GM19025 (cell line): ENCODE measurements around the gene MMP14.
"Not testable (repeated sequence)": the region's sequence is repeated elsewhere in the genome, so short reads cannot be mapped to it uniquely, and the experiment has no call there.

ENCODE experiments used
- ATAC-seq: cut with Tn5 transposase; IDR thresholded peaks from one replicate; pipeline ENCODE4 v1.9.1; 2021; ENCODE audit warnings: mild to moderate bottlenecking, low read depth, moderate library complexity; ENCODE audit not compliant: unreplicated experiment

Gene MMP14

GRCh38 chr14:22854296-22854695, 17.9 kb downstream of the MMP14 start:
- not testable (repeated sequence) for ATAC-seq

GRCh38 chr14:22854963-22855724, 18.8 kb downstream of the MMP14 start:
- ATAC-seq, result no peak

GRCh38 chr14:22856428-22856827, 20.0 kb downstream of the MMP14 start:
- no peak for ATAC-seq

DNA sequence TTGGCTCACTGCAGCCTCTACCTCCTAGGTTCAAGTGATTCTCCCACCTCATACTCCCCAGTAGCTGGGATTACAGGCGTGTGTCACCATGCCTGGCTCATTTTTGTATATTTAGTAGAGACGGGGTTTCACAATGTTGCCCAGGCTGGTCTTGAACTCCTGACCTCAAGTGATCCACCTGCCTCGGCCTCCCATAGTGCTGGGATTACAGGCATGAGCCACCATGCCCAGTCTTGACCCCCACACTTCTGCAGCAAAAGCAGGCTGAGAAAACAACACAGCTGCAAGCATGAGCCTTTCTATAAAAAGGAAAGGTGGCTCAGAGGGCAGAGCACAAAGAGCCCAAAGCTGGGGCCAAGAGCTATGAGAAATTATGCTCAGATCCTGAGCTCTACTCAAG, 24.0 kb downstream of the MMP14 start:
- not testable (repeated sequence) for ATAC-seq

DNA sequence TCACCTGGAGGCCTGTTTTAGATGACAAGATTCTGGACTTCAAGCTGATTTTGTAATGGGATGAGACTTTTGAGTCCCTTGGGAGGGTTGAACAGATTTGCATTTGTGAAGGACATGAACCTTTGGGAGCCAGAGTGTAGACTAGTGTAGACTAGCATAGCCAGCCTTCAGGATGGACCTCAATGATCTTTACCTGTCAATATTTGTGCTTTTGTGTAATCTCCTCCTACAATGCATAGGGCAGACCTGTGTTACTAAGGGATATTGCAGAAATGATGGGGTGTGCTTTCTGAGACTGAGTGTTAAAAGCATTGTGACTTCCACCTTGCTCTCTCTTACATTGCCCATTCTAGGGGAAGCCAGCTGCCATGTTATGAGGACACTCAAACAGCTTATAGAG, 25.3 kb downstream of the MMP14 start:
- ATAC-seq, result no peak

- ATAC-seq, result no peak
These were observed 28.6 kb downstream of the MMP14 start for GRCh38 chr14:22864979-22865378.

GRCh38 chr14:22865424-22866405, 29.3 kb downstream of the MMP14 start:
- ATAC-seq, result no peak

- no peak for ATAC-seq
These were observed 30.5 kb downstream of the MMP14 start for GRCh38 chr14:22866874-22867273.

GRCh38 chr14:22870811-22871223, 34.4 kb downstream of the MMP14 start:
- peak; percentile 27 for ATAC-seq

GRCh38 chr14:22871224-22872032, 35.0 kb downstream of the MMP14 start, which contains the start of gene LRP10:
LRP10 (plus strand) TSS chr14:22871740; CDS start chr14:22872304, 564 bp downstream.
- ATAC-seq, result peak; percentile 83

DNA sequence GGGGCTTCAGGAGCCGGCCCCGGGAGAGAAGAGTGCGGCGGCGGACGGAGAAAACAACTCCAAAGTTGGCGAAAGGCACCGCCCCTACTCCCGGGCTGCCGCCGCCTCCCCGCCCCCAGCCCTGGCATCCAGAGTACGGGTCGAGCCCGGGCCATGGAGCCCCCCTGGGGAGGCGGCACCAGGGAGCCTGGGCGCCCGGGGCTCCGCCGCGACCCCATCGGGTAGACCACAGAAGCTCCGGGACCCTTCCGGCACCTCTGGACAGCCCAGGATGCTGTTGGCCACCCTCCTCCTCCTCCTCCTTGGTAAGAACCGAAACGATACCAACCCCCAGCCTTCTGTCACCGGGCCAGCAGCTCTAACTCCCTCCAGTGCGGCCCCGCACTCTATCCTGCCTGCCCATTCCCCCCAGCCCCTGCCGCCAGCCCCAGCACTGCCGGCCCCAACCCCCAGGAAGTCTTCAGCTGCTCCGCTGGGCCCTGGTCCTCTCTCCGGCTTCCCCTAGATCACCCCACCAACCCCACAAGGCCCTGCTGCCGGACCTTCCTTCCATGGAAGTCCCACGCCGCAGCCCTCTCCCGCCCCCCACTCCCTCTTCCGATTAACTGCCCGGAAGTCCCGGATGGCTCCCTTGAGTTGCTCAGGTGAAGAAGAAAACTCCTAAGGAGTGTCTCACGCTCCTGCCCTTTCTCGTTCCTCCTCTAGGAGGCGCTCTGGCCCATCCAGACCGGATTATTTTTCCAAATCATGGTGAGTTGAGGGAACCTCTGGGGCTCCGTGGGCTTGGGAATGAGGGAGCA, 35.8 kb downstream of the MMP14 start:
- ATAC-seq, result peak; percentile 9

DNA sequence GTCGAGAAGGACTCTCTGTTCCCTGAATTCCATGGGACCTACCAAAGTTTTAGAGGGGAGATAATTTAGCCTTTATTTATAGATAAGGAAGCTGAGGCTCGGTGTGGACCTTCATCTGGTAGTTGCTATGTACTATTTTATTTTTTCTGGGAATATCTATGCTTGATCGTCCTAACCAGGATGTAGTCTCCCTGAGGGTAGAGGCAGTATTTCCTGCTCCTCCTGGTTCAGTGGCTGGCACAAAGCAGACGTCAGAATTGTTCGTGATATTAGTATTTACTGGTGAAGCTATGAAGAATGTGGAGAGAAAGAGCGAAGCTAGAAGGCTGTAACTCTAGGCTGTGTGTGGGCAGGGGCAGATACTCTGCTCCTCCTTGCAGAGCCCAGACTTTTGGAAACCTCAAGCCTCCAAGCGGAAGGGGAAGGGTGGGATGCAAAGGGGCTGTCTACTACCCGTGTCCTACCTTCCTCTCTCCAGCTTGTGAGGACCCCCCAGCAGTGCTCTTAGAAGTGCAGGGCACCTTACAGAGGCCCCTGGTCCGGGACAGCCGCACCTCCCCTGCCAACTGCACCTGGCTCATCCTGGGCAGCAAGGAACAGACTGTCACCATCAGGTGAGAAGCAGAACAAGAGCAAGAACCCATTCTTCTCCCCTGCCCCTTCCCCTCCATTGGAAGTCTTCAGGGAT, 36.6 kb downstream of the MMP14 start:
- no peak for ATAC-seq

DNA sequence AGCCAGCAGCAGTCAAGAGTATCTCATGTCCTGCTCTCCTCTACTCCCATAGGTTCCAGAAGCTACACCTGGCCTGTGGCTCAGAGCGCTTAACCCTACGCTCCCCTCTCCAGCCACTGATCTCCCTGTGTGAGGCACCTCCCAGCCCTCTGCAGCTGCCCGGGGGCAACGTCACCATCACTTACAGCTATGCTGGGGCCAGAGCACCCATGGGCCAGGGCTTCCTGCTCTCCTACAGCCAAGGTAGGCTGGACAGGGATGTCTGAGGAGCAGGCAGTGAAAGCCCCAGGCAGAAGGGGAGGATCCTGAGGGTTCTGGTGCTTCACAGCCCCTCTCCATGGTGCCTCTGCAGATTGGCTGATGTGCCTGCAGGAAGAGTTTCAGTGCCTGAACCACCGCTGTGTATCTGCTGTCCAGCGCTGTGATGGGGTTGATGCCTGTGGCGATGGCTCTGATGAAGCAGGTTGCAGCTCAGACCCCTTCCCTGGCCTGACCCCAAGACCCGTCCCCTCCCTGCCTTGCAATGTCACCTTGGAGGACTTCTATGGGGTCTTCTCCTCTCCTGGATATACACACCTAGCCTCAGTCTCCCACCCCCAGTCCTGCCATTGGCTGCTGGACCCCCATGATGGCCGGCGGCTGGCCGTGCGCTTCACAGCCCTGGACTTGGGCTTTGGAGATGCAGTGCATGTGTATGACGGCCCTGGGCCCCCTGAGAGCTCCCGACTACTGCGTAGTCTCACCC, 38.8 kb downstream of the MMP14 start:
- no peak for ATAC-seq

- no peak for ATAC-seq
These were observed 39.4 kb downstream of the MMP14 start for GRCh38 chr14:22875748-22876319.

GRCh38 chr14:22877000-22877501, 40.7 kb downstream of the MMP14 start:
- ATAC-seq, result no peak

- no peak for ATAC-seq
These were observed 42.2 kb downstream of the MMP14 start for GRCh38 chr14:22878271-22879246.

DNA sequence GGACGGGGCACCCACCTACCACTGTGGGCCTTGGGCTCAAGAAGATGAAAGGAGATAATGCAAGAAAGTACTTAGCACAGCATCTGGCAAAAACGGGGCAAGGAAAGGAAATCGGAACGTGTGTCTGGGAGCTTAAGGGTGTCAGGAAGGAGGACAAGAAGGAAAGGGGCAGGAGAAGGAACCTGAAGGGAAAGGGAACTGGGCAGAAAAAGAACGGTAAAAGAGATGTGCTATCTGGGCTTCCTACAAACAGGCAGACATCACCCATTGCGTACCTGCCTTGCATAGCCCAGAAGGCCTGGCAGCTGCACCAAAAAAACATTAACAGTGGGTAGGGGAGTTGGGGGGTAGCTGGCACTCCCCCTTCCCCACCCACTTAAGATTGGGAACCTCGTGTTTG, 45.7 kb downstream of the MMP14 start:
- no peak for ATAC-seq
